ENCODE data around the gene STK32C. TPM values are rescaled to one million over a fixed set of nuclear protein-coding genes. Genes with fewer than 3 reads are reported as not detected.
A peak's percentile ranks its signal among the peaks of the same experiment; 100 is the strongest.

STK32C gene
- total and polyA plus RNA-seq, 8 donors: 3.3 to 13.2 (median 5.2) TPM

GRCh38 chr10:132232023-132232951 is 75.5 kb downstream of the STK32C start:
- Histone ChIP-seq H3K27ac (no peak overlapping the region), H3K4me3 (no peak overlapping the region), H3K4me1 (no peaks in the 10 kb centered on the region), H3K36me3 (no peaks in the 10 kb centered on the region), H3K9me3 (no peaks in the 10 kb centered on the region), H3K27me3 (no peaks in the 10 kb centered on the region)
- intact Hi-C loops (cut with DNase I): no loop called here
- 70 to 78% methylated on average over 35 of the region's 35 CpGs for WGBS, 2 donors
- ATAC-seq (peak in 2 of 4 donors; percentile 8 to 51), DNase-seq (peak in 2 of 6 donors; percentile 9 to 30), FAIRE-seq (no peak)
- TF ChIP-seq, protein P1, sequence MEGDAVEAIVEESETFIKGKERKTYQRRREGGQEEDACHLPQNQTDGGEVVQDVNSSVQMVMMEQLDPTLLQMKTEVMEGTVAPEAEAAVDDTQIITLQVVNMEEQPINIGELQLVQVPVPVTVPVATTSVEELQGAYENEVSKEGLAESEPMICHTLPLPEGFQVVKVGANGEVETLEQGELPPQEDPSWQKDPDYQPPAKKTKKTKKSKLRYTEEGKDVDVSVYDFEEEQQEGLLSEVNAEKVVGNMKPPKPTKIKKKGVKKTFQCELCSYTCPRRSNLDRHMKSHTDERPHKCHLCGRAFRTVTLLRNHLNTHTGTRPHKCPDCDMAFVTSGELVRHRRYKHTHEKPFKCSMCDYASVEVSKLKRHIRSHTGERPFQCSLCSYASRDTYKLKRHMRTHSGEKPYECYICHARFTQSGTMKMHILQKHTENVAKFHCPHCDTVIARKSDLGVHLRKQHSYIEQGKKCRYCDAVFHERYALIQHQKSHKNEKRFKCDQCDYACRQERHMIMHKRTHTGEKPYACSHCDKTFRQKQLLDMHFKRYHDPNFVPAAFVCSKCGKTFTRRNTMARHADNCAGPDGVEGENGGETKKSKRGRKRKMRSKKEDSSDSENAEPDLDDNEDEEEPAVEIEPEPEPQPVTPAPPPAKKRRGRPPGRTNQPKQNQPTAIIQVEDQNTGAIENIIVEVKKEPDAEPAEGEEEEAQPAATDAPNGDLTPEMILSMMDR (IDR thresholded peaks at IDR 0.05): no peak

DNA sequence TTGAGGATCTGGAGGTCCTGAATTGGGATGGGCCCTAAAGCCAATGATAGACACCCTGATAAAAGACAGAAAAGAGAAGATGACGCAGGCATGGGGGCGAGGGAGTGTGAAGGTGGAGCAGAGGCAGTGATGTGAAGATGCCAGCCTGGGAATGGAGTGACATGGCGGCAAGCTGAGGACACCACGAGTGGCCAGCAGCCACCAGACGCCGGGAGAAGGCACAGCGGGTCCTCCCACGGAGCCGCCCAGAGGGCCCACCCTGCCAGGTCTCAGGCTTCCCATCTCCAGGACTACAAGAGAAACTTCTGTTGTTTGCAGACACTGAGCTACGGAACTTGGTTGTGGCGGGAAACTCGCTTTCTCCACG is 76.1 kb downstream of the STK32C start:
- peak in 1 of 6 donors; percentile 5 for DNase-seq
- intact Hi-C loops (cut with DNase I): no loop called here
- H3K27me3 ChIP-seq: no peaks in the 10 kb centered on the region
- H3K4me3 ChIP-seq: no peak overlapping the region
- WGBS, 2 donors: 81 to 96% methylated on average over 9 to 13 of the region's 13 CpGs
- no peaks in the 10 kb centered on the region for H3K4me1 ChIP-seq
- no peak for ATAC-seq
- no peak for FAIRE-seq
- H3K36me3 ChIP-seq: no peaks in the 10 kb centered on the region
- H3K27ac ChIP-seq: no peak overlapping the region
- no peaks in the 10 kb centered on the region for H3K9me3 ChIP-seq
- TF ChIP-seq, protein P1 (IDR thresholded peaks at IDR 0.05): no peak

GRCh38 chr10:132230557-132231210 is 77.1 kb downstream of the STK32C start:
- Histone ChIP-seq H3K4me3 (no peak overlapping the region), H3K27ac (no peak overlapping the region)

DNA sequence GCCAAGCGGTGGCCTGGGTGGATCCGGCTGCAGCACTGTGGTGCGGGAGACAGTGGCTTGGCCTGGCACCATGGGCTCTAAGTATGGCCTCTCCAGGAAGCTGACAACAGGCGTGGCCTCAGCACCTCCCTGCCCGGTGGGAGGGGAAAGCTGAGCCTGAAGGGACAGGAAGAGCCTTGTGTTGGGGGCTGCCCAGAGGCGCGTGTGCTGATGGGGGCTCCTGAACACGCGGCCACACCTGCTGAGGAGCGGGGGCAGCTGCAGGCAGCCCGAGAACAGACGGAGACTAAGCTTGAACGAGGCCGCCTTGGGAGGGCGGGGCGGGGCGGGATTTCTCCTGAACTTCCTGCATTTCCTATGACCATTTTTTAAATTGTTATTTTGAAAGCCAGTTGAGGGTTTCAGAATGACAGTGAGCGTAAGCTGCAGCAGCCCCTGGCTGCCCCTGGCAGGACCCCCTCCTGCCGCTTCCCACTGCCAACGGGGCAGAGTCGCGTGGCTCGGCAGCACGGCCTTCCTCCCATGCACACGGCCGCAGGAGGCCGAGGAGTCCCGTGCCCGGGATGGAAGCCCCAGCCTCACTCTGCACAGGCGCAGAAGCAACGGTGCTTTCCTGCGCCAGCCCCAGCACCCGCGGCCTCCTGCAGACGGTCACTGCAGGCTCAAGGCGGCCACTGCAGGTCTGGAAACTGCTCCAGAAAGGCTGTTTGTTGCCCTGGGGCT is 77.8 kb downstream of the STK32C start:
- intact Hi-C loops (cut with DNase I): loop anchor here (5.0 to 10.0 kb wide), 3 partner anchors 122 to 405 kb away; no protein-coding TSS in a partner anchor
- H3K4me1 ChIP-seq: no peaks in the 10 kb centered on the region
- ATAC-seq (peak in 3 of 4 donors; percentile 55 to 64 (median 63)), FAIRE-seq (no peak), DNase-seq (peak in 2 of 6 donors; percentile 12 to 47)
- 69 to 76% methylated on average over 36 of the region's 36 CpGs for WGBS, 2 donors
- H3K9me3 ChIP-seq: no peaks in the 10 kb centered on the region
- no peaks in the 10 kb centered on the region for H3K36me3 ChIP-seq
- peak overlapping the region in 1 of 4 donors; percentile 17 for H3K4me3 ChIP-seq
- TF ChIP-seq, protein P1 (IDR thresholded peaks at IDR 0.05): no peak
- H3K27ac ChIP-seq: no peak overlapping the region
- H3K27me3 ChIP-seq: no peaks in the 10 kb centered on the region

More at GRCh38 chr10:132230557-132231210, 77.1 kb downstream of the STK32C start:
- intact Hi-C loops (cut with DNase I): no loop called here
- no peaks in the 10 kb centered on the region for H3K9me3 ChIP-seq
- no peaks in the 10 kb centered on the region for H3K36me3 ChIP-seq
- TF ChIP-seq, protein P1 (IDR thresholded peaks at IDR 0.05): no peak
- ATAC-seq: no peak
- WGBS, 2 donors: 64 to 81% methylated on average over 14 to 21 of the region's 21 CpGs
- peak in 2 of 6 donors; percentile 19 to 52 for DNase-seq
- no peaks in the 10 kb centered on the region for H3K27me3 ChIP-seq
- no peak for FAIRE-seq
- H3K4me1 ChIP-seq: no peaks in the 10 kb centered on the region

All from pancreas (tissue), 10 donors.